Small intestine (tissue), 7 donors: Measurements from ENCODE around the gene CRYBG3. TPM values are rescaled to one million over a fixed set of nuclear protein-coding genes. Genes with fewer than 3 reads are reported as not detected.
"Not testable (repeated sequence)": the region's sequence is repeated elsewhere in the genome, so short reads cannot be mapped to it uniquely, and the experiment has no call there.

Experiments
- DNase-seq, 2 donors: peaks; one replicate each; pipeline versions ENCODE4 v3.0.0 to v3.0.0-alpha.2; 2013
- FAIRE-seq: peaks from 2 replicates; lab custom pipeline; 2012; peaks lifted over from hg19 to GRCh38; lab: Jason Lieb, UNC
- H3K27ac ChIP-seq, 3 donors: one replicate each; pipeline ENCODE4 v1.5.1; 2013; ENCODE audit warnings: low read length in 2 of 3, mild to moderate bottlenecking in 2 of 3, control low read depth in 1 of 3, inconsistent platforms in 1 of 3, low read depth in 1 of 3, moderate library complexity in 1 of 3
- H3K27me3 ChIP-seq, 3 donors: one replicate each; pipeline ENCODE4 v1.6.1; 2013; ENCODE audit warnings: low read length in 3 of 3, inconsistent platforms in 1 of 3; ENCODE audit not compliant: control insufficient read depth in 3 of 3, insufficient read depth in 3 of 3
- H3K36me3 ChIP-seq, 3 donors: one replicate each; pipeline ENCODE4 v1.6.1; 2013; ENCODE audit warnings: low read length in 3 of 3, inconsistent platforms in 1 of 3, low read depth in 1 of 3, mild to moderate bottlenecking in 1 of 3, moderate library complexity in 1 of 3; ENCODE audit not compliant: control insufficient read depth in 3 of 3, insufficient read depth in 2 of 3
- H3K4me1 ChIP-seq, 3 donors: one replicate each; pipeline ENCODE4 v1.6.1; 2013; ENCODE audit warnings: low read length in 2 of 3, inconsistent platforms in 1 of 3, low read depth in 1 of 3, mild to moderate bottlenecking in 1 of 3, moderate library complexity in 1 of 3; ENCODE audit not compliant: control insufficient read depth in 3 of 3, insufficient read depth in 2 of 3
- H3K4me3 ChIP-seq, 3 donors: one replicate each; pipeline ENCODE4 v1.5.1; 2013; ENCODE audit warnings: low read length in 3 of 3, control low read depth in 1 of 3, inconsistent platforms in 1 of 3, low read depth in 1 of 3, mild to moderate bottlenecking in 1 of 3, moderate library complexity in 1 of 3
- H3K9me3 ChIP-seq, 2 donors: one replicate each; pipeline ENCODE4 v1.6.1; 2013; ENCODE audit warnings: low read depth in 1 of 2, low read length in 1 of 2; ENCODE audit not compliant: control insufficient read depth in 2 of 2, insufficient read depth in 1 of 2
- WGBS, 3 donors: extraction: QIAGEN DNeasy Blood & Tissue Kit; methylation state at CpG; one replicate each; pipeline ENCODE4 v1.1.7; 2013; 5-methylcytosine and 5-hydroxymethylcytosine counted together
- polyA plus RNA-seq, 4 donors: library from polyadenylated mRNA; stranded (reverse) in 3 of 4; unstranded in 1 of 4; fragments of 200-250 nt in 3 of 4; fragments of 120-200 nt in 1 of 4; gene quantifications; one replicate each; pipeline versions ENCODE4 v1.2.1 to v1.2.3, GENCODE V29; 2013
- donor health status: healthy with polysubstance abuse.
- donor health status: control.
- donor health status: control.
- donor health status: Bipolar disorder and iron deficiency.
- donor health status: healthy.

CRYBG3 gene
- polyA plus RNA-seq, 4 donors = 1.3 to 11.0 (median 4.1) TPM

GRCh38 chr3:97829198-97829597 lies 7.4 kb downstream of the CRYBG3 start:
- FAIRE-seq (no peak), DNase-seq (no peak)
- Histone ChIP-seq H3K27me3 (no peaks in the 10 kb centered on the region), H3K4me1 (no peaks in the 10 kb centered on the region), H3K27ac (no peak overlapping the region), H3K9me3 (no peaks in the 10 kb centered on the region), H3K36me3 (no peaks in the 10 kb centered on the region), H3K4me3 (no peak overlapping the region)
- 73 to 80% (median 74%) methylated on average over 2 of the region's 2 CpGs for WGBS, 3 donors

DNA sequence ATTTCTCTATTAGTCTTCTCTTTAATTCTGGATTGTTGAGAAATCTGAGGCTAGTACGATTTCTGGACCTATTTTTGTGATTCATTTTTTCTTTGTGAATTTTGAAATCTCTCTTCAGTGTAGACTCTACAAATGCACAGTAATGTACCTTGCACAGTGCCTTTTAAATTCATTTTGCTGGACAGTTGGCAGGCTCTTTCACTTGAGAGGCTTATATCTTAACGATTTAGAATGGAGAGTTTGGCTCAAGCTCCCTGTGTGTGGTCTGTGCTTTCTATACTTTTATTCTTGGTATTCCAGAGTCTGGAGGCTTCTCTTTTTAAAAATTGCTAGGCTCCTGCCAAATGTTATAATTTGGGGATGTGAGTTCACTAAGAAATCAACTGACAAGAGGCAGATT lies 8.8 kb downstream of the CRYBG3 start:
- no peaks in the 10 kb centered on the region for H3K4me1 ChIP-seq
- no peaks in the 10 kb centered on the region for H3K27me3 ChIP-seq
- no peak overlapping the region for H3K27ac ChIP-seq
- no peaks in the 10 kb centered on the region for H3K9me3 ChIP-seq
- no peak overlapping the region for H3K4me3 ChIP-seq
- DNase-seq (no peak), FAIRE-seq (no peak)
- WGBS, 3 donors = 65 to 84% (median 71%) methylated on average over 2 of the region's 2 CpGs
- no peaks in the 10 kb centered on the region for H3K36me3 ChIP-seq

GRCh38 chr3:97831140-97831539 lies 9.3 kb downstream of the CRYBG3 start:
- no peaks in the 10 kb centered on the region for H3K27me3 ChIP-seq
- 50 to 82% (median 72%) methylated on average over 1 of the region's 1 CpG for WGBS, 3 donors
- no peak overlapping the region for H3K4me3 ChIP-seq
- H3K9me3 ChIP-seq = no peaks in the 10 kb centered on the region
- no peak overlapping the region for H3K27ac ChIP-seq
- FAIRE-seq (no peak), DNase-seq (no peak)
- H3K4me1 ChIP-seq = no peaks in the 10 kb centered on the region
- H3K36me3 ChIP-seq = no peaks in the 10 kb centered on the region

- not testable (repeated sequence) for H3K4me3 ChIP-seq, H3K27ac ChIP-seq, FAIRE-seq, DNase-seq, H3K36me3 ChIP-seq, H3K27me3 ChIP-seq, H3K4me1 ChIP-seq, H3K9me3 ChIP-seq
- WGBS, 3 donors = 76 to 95% (median 89%) methylated on average over 4 of the region's 4 CpGs
Observed at GRCh38 chr3:97833184-97833583, 11.4 kb downstream of the CRYBG3 start.

- FAIRE-seq (no peak), DNase-seq (no peak)
- Histone ChIP-seq H3K27me3 (no peaks in the 10 kb centered on the region), H3K4me1 (peaks cover 0 to 3% (median 0%) of the 10 kb centered on the region in 3 donors), H3K36me3 (no peaks in the 10 kb centered on the region), H3K9me3 (no peaks in the 10 kb centered on the region), H3K4me3 (no peak overlapping the region), H3K27ac (no peak overlapping the region)
- 90 to 92% (median 92%) methylated on average over 5 of the region's 5 CpGs for WGBS, 3 donors
Observed at GRCh38 chr3:97835761-97836160, 13.9 kb downstream of the CRYBG3 start.

GRCh38 chr3:97838393-97838792 lies 16.6 kb downstream of the CRYBG3 start:
- WGBS, 3 donors = 75 to 88% (median 76%) methylated on average over 3 of the region's 3 CpGs
- no peak for DNase-seq
- peaks cover 0 to 3% (median 0%) of the 10 kb centered on the region in 3 donors for H3K4me1 ChIP-seq

GRCh38 chr3:97839944-97840343 lies 18.1 kb downstream of the CRYBG3 start:
- Histone ChIP-seq H3K9me3 (no peaks in the 10 kb centered on the region), H3K27ac (no peak overlapping the region), H3K27me3 (no peaks in the 10 kb centered on the region), H3K4me1 (peaks cover 0 to 3% (median 0%) of the 10 kb centered on the region in 3 donors), H3K4me3 (no peak overlapping the region), H3K36me3 (no peaks in the 10 kb centered on the region)
- DNase-seq (no peak), FAIRE-seq (no peak)
- 75 to 83% (median 79%) methylated on average over 2 of the region's 2 CpGs for WGBS, 3 donors

More at GRCh38 chr3:97838393-97838792, 16.6 kb downstream of the CRYBG3 start:
- Histone ChIP-seq H3K27ac (no peak overlapping the region), H3K27me3 (no peaks in the 10 kb centered on the region), H3K4me3 (no peak overlapping the region), H3K36me3 (no peaks in the 10 kb centered on the region), H3K9me3 (no peaks in the 10 kb centered on the region)
- no peak for FAIRE-seq

DNA sequence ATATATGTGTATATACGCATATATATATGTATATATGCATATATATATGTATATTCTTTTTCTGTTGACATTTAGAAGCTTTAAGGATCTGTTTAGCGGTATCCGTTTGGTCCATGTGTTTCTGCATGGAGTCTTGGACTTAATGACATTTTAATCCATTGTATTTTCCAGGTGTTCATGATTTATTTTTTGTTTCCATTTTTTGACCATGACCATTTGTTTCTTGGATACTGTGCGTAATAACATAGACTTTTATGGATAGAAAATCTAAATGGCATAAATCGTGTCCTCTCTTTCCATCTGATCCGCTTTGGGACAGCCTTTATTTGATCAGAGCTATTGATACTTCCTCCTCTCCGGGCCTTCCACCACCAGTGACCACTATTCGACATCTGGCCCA lies 19.5 kb downstream of the CRYBG3 start:
- no peaks in the 10 kb centered on the region for H3K36me3 ChIP-seq
- no peaks in the 10 kb centered on the region for H3K27me3 ChIP-seq
- no peaks in the 10 kb centered on the region for H3K9me3 ChIP-seq
- WGBS, 3 donors = 93 to 96% (median 95%) methylated on average over 8 of the region's 8 CpGs
- no peak overlapping the region for H3K27ac ChIP-seq
- peaks cover 0 to 3% (median 0%) of the 10 kb centered on the region in 3 donors for H3K4me1 ChIP-seq
- FAIRE-seq (no peak), DNase-seq (no peak)
- H3K4me3 ChIP-seq = no peak overlapping the region

DNA sequence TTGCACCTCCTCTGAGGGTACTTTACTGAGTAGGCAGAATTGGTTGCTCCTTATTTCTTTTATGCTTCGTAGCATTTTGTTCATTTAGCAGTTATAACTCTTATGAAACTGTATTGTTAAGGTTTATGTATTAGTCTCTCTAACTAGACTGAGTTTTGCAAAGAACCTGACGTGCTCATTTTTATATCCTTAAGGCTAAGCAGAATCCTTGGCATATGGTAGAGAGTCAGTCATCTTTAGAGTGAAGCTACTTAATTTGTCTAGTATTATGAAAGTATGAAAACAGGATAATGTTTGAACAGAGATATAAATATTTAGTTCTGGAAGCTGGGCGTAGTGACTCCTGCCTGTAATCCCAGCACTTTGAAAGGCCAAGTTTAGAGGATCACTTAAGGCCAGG lies 20.1 kb downstream of the CRYBG3 start:
- Histone ChIP-seq H3K9me3 (no peaks in the 10 kb centered on the region), H3K4me1 (peaks cover 0 to 3% (median 0%) of the 10 kb centered on the region in 3 donors), H3K4me3 (no peak overlapping the region), H3K27ac (no peak overlapping the region), H3K27me3 (no peaks in the 10 kb centered on the region), H3K36me3 (peaks cover 0 to 2% (median 0%) of the 10 kb centered on the region in 3 donors)
- WGBS, 3 donors = 79 to 87% (median 84%) methylated on average over 3 of the region's 3 CpGs
- DNase-seq = no peak
- no peak for FAIRE-seq
